Erythroblast (primary cell): Measurements from ENCODE around the gene EPS8L2.

Experiments
- DNase-seq, 2 experiments: peaks; one replicate each; lab custom pipeline; 2025; lab: John Stamatoyannopoulos, UW
- GATA1 ChIP-seq: IDR thresholded peaks from 2 replicates; pipeline ENCODE4 v1.6.1; 2011; ENCODE audit warnings: low read depth, mild to moderate bottlenecking, control low read depth, low read length, moderate library complexity
- POLR2A ChIP-seq: IDR thresholded peaks from 2 replicates; pipeline ENCODE4 v1.6.1; 2011; ENCODE audit warnings: mild to moderate bottlenecking, low read length

The EPS8L2 gene

DNA sequence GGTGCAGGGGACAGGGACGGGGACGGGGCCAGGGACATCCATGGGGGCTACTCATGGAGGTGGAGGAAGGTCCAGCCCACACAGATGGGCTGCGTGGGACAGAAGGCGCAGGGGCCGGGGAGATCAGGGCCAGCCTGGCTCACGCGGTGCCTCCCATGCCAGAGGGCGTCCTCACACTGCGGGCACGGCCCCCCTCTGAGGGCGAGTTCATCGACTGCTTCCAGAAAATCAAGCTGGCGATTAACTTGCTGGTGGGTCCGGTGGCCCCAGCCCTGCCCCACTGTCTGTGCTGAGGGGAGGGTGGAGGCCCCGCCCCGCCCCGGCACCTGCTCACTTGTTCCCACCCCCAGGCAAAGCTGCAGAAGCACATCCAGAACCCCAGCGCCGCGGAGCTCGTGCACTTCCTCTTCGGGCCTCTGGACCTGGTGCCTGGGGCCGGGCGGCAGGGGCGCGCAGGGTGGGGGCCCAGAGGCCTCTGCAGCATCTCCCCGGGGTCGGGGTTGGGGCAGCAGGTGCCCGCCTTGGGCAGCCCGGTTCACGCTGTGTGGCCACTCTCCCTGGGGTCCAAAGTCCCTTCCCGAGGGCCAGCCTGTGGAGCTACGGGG, 15.8 kb downstream of the EPS8L2 start:
- TF ChIP-seq GATA1, result no peak
- TF ChIP-seq POLR2A, result no peak
- DNase-seq, result no peak

- DNase-seq, result no peak
- TF ChIP-seq POLR2A (no peak), GATA1 (no peak)
These were observed 16.3 kb downstream of the EPS8L2 start for GRCh38 chr11:722346-722811.

- TF ChIP-seq GATA1 (no peak), POLR2A (no peak)
- DNase-seq, result peak; percentile 71 to 84
These were observed 17.3 kb downstream of the EPS8L2 start for GRCh38 chr11:723120-723883.

DNA sequence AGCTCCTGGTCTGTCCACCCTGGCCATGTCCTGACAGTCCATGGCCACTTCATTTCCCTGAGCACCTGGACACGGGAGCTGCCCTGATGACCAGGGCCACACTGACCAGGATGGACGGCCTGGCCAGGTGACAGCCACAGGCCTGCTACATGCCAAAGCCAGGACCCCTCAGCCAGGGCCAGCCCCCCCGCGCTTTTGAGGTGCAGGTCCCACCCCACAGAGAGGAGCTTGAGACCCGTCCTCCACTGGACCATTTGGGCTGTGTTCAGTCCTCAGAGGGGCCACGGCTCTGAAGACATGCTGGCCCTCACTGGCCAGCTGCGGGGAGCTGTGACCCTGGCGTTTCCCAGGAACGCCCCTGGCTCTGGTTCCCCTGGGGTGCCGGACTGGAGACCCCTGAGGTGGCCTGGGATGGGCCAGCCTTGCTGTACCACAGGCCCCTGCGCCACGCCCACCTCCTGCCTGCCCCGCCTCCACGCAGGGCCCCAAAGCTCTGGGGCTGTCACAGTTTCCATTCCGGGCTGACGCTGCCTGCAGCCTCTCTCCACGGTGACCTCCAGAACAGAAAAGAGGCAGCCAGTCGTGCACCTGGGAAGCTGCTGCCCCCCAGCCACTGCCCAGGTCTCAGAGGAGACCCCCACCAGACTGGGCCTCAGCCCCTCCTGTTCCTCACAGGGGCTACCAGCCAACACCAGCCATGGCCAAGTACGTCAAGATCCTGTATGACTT, 18.2 kb downstream of the EPS8L2 start:
- DNase-seq, result no peak
- TF ChIP-seq GATA1 (no peak), POLR2A (no peak)

DNA sequence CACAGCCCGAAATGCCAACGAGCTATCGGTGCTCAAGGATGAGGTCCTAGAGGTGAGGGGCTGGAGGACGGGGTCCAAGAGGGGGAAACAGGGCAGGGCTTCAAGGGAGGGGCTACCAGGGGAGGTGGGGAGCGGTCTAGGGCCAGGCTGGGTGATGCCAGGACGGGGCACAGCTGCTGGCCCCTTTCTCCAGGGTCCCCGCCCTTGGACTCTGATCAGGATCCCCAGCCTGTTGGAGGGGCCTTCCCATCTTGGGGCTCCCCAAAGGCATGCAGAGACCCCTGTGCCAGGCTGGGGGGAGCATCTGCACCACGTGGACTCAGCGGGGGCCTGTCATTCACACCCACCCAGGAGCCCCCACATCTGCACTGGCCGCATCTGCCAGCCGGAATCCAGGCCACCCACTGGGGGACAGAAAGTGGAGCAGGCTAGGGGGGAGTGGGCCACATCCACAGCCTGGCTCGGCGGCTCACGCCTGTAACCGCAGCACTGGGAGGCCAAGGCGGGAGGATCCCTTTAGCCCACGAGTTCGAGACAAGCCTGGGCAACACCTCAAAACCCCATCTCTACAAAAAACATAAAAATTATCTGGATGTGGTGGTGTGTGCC, 18.9 kb downstream of the EPS8L2 start:
- no peak for DNase-seq
- TF ChIP-seq GATA1, result no peak
- TF ChIP-seq POLR2A, result no peak

DNA sequence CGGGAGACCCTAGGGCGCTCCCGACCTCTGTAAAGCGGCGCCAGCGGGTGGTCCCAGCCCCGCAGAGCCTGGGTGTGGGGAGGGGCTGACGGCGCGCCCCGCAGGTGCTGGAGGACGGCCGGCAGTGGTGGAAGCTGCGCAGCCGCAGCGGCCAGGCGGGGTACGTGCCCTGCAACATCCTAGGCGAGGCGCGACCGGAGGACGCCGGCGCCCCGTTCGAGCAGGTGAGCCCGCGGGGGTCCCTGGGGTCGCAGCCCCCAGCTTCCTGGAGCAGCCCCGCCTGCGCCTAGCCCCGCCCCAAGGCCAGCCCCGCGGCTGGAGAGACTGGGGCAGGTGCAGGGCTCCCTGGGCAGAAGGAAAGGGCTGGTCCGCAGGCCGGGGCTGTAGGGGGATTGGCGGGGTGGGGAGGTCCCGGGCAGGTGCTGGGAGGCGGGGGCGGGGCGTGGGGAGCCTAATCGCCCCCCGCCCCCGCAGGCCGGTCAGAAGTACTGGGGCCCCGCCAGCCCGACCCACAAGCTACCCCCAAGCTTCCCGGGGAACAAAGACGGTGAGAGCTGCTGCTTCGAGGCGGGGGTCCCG, 19.7 kb downstream of the EPS8L2 start:
- DNase-seq, result no peak

DNA sequence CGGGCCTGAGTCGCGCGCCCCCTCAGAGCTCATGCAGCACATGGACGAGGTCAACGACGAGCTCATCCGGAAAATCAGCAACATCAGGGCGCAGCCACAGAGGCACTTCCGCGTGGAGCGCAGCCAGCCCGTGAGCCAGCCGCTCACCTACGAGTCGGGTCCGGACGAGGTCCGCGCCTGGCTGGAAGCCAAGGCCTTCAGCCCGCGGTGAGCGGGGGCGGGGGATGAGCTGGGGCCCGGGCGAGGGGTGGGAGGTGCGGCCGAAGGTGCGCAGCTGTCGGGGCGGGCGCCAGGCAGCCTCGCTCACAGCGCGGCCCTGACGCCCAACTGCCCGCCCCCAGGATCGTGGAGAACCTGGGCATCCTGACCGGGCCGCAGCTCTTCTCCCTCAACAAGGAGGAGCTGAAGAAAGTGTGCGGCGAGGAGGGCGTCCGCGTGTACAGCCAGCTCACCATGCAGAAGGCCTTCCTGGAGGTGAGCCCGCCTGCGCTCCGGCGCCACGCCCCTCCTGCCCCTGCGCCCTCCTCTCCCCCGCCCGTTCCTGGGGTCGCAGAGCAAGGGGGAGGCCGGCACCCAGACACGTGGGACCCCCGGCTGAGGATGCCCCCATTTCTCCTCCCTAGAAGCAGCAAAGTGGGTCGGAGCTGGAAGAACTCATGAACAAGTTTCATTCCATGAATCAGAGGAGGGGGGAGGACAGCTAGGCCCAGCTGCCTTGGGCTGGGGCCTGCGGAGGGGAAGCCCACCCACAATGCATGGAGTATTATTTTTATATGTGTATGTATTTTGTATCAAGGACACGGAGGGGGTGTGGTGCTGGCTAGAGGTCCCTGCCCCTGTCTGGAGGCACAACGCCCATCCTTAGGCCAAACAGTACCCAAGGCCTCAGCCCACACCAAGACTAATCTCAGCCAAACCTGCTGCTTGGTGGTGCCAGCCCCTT, 20.5 kb downstream of the EPS8L2 start:
- DNase-seq, result peak in 1 of 2 experiments; percentile 33
- TF ChIP-seq POLR2A (no peak), GATA1 (no peak)

More for the DNA sequence above, 19.7 kb downstream of the EPS8L2 start:
- TF ChIP-seq POLR2A, result no peak
- TF ChIP-seq GATA1, result no peak

GRCh38 chr11:727281-727701, 21.3 kb downstream of the EPS8L2 start:
- DNase-seq, result no peak
- TF ChIP-seq GATA1 (no peak), POLR2A (no peak)

GRCh38 chr11:727859-728748, 22.1 kb downstream of the EPS8L2 start:
- DNase-seq, result peak; percentile 73 to 87
- TF ChIP-seq POLR2A (no peak), GATA1 (no peak)

DNA sequence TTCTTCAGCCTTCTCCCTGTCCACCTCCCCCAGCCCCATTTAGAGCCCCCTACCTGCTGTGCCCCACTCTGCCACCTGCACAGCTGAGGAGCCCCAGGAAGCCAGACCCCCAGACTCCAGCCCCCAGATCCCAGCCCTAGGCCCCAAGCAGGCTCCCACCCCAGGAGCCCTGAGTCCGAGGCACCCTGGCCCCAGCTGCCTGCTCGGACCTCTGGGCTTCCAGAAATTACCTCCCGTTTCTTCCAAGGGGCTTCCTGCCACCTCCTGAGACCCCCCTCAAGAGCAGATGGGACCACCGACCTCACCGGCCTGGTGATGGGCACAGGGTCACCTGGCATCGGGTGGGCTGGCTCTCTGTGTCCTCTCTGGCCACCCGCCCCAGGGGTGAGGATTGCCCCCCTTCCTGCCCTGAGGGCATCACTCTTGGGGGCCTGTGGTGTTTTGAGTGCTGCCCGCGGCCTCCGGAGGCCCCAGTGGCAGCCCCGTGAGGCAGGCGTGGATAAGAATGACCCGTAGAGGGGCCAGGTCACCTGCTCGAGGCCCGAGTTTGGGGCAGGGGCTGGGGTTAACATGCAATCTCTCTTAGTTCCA, 23.0 kb downstream of the EPS8L2 start:
- TF ChIP-seq GATA1 (no peak), POLR2A (no peak)
- DNase-seq, result no peak

DNA sequence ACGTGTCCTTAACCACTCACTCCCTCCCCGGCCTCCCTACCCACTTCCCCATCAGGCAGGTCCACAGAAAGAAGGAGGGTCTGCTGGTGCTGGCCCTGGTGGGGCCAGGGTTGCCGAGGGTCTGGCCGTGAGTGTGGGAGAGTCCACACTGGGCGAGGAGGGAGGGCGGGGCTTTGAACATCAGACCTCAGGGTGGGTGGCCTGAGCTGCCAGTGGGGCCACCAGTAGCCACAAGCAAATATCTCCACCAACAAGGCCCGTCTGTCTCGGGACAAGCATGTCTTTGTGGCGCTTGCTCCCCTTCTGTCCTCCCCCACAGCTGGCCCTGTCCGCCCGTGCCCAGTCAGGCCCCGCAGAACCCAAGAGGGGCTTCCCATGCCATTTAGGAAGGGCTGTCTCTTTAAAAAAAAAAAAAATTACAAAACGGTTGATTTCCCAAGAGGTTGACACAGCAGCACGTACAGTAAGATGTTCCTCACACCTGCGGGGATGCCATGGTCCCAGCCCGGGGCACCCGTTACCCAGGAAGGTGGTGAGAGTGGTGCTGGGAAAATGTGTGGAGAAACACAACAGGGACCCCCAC, 23.6 kb downstream of the EPS8L2 start:
- DNase-seq, result no peak
- TF ChIP-seq GATA1, result no peak
- no peak for TF ChIP-seq POLR2A
